ENCODE data around the gene WDR49.

Gene WDR49

DNA sequence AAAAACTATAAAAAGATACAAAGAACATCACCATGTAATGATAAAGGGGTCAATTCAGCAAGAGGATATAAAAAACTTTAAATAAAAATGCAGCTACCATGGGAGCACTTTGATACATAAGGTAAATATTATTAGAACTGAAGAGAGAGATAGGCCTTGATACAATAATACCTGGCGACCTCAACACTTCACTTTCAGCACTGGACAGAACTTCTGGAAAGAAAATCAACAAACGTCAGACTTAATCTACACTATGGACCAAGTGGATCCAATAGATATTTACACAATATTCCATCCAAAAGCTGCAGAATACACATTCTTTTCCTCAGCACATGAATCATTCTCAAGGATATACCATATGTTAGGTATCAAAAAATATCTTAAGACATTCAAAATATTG is 42.0 kb downstream of the WDR49 start:
- TF ChIP-seq, protein P1, sequence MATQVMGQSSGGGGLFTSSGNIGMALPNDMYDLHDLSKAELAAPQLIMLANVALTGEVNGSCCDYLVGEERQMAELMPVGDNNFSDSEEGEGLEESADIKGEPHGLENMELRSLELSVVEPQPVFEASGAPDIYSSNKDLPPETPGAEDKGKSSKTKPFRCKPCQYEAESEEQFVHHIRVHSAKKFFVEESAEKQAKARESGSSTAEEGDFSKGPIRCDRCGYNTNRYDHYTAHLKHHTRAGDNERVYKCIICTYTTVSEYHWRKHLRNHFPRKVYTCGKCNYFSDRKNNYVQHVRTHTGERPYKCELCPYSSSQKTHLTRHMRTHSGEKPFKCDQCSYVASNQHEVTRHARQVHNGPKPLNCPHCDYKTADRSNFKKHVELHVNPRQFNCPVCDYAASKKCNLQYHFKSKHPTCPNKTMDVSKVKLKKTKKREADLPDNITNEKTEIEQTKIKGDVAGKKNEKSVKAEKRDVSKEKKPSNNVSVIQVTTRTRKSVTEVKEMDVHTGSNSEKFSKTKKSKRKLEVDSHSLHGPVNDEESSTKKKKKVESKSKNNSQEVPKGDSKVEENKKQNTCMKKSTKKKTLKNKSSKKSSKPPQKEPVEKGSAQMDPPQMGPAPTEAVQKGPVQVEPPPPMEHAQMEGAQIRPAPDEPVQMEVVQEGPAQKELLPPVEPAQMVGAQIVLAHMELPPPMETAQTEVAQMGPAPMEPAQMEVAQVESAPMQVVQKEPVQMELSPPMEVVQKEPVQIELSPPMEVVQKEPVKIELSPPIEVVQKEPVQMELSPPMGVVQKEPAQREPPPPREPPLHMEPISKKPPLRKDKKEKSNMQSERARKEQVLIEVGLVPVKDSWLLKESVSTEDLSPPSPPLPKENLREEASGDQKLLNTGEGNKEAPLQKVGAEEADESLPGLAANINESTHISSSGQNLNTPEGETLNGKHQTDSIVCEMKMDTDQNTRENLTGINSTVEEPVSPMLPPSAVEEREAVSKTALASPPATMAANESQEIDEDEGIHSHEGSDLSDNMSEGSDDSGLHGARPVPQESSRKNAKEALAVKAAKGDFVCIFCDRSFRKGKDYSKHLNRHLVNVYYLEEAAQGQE (IDR thresholded peaks at IDR 0.05; ENCODE audit: low read depth) = peak; percentile 67
- TF ChIP-seq RAD21 (IDR thresholded peaks at IDR 0.05; ENCODE audit: low read depth) (no peak), CREB1 (IDR thresholded peaks at IDR 0.05; ENCODE audit: low read depth) (no peak)

DNA sequence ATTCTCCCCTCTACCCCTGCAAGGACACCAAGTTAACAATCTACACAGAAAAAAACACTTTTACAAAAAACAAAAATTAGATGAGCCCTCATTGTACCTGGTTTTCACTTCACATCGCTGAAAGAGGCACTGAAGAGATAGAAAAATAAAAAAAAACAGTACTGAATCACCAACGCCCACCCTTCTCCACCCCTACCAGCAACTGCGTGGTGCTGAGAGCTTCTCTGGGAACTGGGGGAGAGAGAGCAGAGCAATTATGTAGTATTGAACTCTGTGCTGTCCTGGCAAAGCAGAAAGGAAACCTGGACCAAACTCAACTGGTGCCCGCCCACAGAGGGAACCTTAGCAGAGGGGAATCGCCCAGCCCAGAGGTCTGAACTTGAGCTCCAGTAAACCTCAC is 44.6 kb downstream of the WDR49 start:
- TF ChIP-seq, protein P2, sequence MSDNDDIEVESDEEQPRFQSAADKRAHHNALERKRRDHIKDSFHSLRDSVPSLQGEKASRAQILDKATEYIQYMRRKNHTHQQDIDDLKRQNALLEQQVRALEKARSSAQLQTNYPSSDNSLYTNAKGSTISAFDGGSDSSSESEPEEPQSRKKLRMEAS (IDR thresholded peaks at IDR 0.05) = no peak
- no peak for TF ChIP-seq RAD21 (IDR thresholded peaks at IDR 0.05; ENCODE audit: low read depth)
- TF ChIP-seq TAF1 (IDR thresholded peaks at IDR 0.05; ENCODE audit: low read depth) = no peak
- no peak for TF ChIP-seq EGR1 (IDR thresholded peaks at IDR 0.05)
- no peak for TF ChIP-seq ZBTB7A (IDR thresholded peaks at IDR 0.05; ENCODE audit: low read depth)
- TF ChIP-seq, protein P3, sequence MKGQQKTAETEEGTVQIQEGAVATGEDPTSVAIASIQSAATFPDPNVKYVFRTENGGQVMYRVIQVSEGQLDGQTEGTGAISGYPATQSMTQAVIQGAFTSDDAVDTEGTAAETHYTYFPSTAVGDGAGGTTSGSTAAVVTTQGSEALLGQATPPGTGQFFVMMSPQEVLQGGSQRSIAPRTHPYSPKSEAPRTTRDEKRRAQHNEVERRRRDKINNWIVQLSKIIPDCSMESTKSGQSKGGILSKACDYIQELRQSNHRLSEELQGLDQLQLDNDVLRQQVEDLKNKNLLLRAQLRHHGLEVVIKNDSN (IDR thresholded peaks at IDR 0.05) = no peak
- no peak for TF ChIP-seq NFIC (IDR thresholded peaks at IDR 0.05)
- TF ChIP-seq, protein P1 (IDR thresholded peaks at IDR 0.05; ENCODE audit: low read depth) = no peak
- TF ChIP-seq EP300 (IDR thresholded peaks at IDR 0.05; ENCODE audit: borderline replicate concordance) = no peak
- TF ChIP-seq TCF12 (IDR thresholded peaks at IDR 0.05; ENCODE audit: low read depth) = no peak
- no peak for TF ChIP-seq CREB1 (IDR thresholded peaks at IDR 0.05; ENCODE audit: low read depth)
- TF ChIP-seq TEAD4 (IDR thresholded peaks at IDR 0.05) = no peak
- TF ChIP-seq YY1 (IDR thresholded peaks at IDR 0.05; ENCODE audit: low read depth) = no peak
- TF ChIP-seq FOXM1 (IDR thresholded peaks at IDR 0.05; ENCODE audit: borderline replicate concordance, low read depth) = no peak

DNA sequence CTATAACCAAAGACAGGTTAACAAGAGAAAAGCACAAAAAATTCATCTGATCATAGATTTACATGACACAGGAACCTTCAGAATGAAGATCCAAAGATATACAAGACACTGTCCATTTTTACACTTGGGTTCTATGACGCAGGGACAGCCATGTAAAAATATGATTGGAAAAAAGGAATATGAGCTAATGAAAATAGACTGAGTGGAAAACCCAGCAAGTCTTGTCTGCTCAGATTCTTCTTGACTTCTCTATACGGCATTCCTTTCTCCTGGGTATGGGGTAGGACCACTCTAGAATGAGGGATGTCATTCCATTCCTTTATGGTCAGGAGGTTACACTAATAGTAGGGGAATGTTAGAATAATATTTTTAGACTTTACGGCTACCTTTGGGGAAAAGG is 46.9 kb downstream of the WDR49 start:
- no peak for TF ChIP-seq TEAD4 (IDR thresholded peaks at IDR 0.05)
- no peak for TF ChIP-seq FOXM1 (IDR thresholded peaks at IDR 0.05; ENCODE audit: borderline replicate concordance, low read depth)
- TF ChIP-seq TAF1 (IDR thresholded peaks at IDR 0.05; ENCODE audit: low read depth) = no peak
- TF ChIP-seq, protein P1 (IDR thresholded peaks at IDR 0.05; ENCODE audit: low read depth) = no peak
- TF ChIP-seq YY1 (IDR thresholded peaks at IDR 0.05; ENCODE audit: low read depth) = no peak
- TF ChIP-seq ZBTB7A (IDR thresholded peaks at IDR 0.05; ENCODE audit: low read depth) = no peak
- TF ChIP-seq CEBPB (IDR thresholded peaks at IDR 0.05) = no peak
- TF ChIP-seq RAD21 (IDR thresholded peaks at IDR 0.05; ENCODE audit: low read depth) = no peak
- TF ChIP-seq EP300 (IDR thresholded peaks at IDR 0.05; ENCODE audit: borderline replicate concordance) = no peak
- TF ChIP-seq, protein P2 (IDR thresholded peaks at IDR 0.05) = no peak
- no peak for TF ChIP-seq NFIC (IDR thresholded peaks at IDR 0.05)

DNA sequence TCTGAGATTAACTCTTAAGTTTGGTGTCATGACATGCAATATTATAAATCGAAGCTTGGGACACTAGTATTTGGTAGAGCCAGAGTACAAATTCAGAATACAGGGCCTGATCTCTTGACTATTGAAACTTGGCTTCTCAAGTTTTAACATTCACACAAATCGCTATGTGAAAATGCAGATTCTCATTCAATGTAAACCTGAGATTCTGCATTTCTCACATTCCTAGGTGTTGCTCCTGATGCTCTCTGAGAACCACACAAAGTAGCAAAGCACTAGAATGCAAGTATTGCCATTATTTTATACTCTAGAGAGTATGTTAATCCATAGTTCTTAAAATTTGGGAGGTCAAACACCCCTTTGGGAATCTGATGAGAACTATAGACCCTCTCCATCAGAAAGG is 47.9 kb downstream of the WDR49 start:
- TF ChIP-seq TCF12 (IDR thresholded peaks at IDR 0.05; ENCODE audit: low read depth) (no peak), ZBTB7A (IDR thresholded peaks at IDR 0.05; ENCODE audit: low read depth) (no peak), CREB1 (IDR thresholded peaks at IDR 0.05; ENCODE audit: low read depth) (no peak), NFIC (IDR thresholded peaks at IDR 0.05) (no peak), CEBPB (IDR thresholded peaks at IDR 0.05) (no peak), TAF1 (IDR thresholded peaks at IDR 0.05; ENCODE audit: low read depth) (no peak), RAD21 (IDR thresholded peaks at IDR 0.05; ENCODE audit: low read depth) (no peak), FOXM1 (IDR thresholded peaks at IDR 0.05; ENCODE audit: borderline replicate concordance, low read depth) (no peak), EP300 (IDR thresholded peaks at IDR 0.05; ENCODE audit: borderline replicate concordance) (no peak), EGR1 (IDR thresholded peaks at IDR 0.05) (no peak), YY1 (IDR thresholded peaks at IDR 0.05; ENCODE audit: low read depth) (no peak), TEAD4 (IDR thresholded peaks at IDR 0.05) (no peak)
- TF ChIP-seq, protein P3 (IDR thresholded peaks at IDR 0.05) = no peak
- TF ChIP-seq, protein P2 (IDR thresholded peaks at IDR 0.05) = no peak
- TF ChIP-seq, protein P1 (IDR thresholded peaks at IDR 0.05; ENCODE audit: low read depth) = no peak

All from Ishikawa (cell line).